ENCODE results near the gene NETO2.
"Not testable (repeated sequence)": the region's sequence is repeated elsewhere in the genome, so short reads cannot be mapped to it uniquely, and the experiment has no call there.

The NETO2 gene

DNA sequence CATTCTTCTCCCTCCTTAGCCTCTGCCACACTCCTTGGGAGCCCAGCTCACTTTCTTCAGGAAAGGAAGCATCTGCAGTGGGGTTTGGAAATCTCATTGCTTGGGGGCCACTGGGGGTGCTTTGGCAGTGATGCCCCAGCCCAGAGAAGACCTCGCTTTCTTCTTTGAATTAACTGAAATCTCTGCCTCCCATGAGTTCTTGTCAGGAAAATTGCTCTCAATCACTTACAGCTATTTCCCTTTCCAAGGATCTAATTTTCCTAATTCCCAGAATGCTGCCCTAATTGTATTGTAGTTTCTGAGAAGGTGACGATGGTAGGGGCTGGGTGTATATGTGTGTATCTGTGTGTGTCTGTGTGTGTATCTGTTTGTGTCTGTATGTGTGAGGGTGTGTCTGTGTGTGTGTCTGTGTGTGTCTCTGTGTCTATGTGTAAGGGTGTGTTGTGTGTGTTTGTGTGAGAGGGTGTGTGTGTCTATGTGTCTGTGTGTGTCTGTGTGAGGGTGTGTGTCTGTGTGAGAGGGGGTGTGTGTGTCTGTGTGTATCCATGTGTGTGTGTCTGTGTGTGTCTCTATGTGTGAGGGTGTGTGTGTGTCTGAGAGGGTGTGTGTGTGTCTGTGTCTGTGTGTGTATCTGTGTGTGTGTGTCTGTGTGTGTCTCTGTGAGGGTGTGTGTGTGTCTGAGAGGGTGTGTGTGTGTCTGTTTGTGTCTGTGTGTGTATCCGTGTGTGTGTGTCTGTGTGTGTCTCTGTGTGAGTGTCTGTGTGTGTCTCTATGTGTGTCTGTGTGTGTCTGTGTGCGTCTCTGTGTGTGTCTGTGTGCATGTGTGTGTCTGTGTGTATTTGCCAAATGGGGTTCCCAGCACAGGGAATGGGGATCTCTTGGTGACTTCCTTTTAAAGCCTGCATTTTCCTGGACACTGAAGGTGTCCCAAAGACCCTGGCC, 86.8 kb downstream of the NETO2 start:
- no peak for DNase-seq (ENCODE audit: extremely low read depth, low read depth)
- no peak overlapping the region for H3K4me3 ChIP-seq (replicated peaks; ENCODE audit: low read depth, low read length)
- TF ChIP-seq, protein P1, sequence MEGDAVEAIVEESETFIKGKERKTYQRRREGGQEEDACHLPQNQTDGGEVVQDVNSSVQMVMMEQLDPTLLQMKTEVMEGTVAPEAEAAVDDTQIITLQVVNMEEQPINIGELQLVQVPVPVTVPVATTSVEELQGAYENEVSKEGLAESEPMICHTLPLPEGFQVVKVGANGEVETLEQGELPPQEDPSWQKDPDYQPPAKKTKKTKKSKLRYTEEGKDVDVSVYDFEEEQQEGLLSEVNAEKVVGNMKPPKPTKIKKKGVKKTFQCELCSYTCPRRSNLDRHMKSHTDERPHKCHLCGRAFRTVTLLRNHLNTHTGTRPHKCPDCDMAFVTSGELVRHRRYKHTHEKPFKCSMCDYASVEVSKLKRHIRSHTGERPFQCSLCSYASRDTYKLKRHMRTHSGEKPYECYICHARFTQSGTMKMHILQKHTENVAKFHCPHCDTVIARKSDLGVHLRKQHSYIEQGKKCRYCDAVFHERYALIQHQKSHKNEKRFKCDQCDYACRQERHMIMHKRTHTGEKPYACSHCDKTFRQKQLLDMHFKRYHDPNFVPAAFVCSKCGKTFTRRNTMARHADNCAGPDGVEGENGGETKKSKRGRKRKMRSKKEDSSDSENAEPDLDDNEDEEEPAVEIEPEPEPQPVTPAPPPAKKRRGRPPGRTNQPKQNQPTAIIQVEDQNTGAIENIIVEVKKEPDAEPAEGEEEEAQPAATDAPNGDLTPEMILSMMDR (IDR thresholded peaks at IDR 0.05; ENCODE audit: low read depth, low read length, missing control alignments), result no peak

DNA sequence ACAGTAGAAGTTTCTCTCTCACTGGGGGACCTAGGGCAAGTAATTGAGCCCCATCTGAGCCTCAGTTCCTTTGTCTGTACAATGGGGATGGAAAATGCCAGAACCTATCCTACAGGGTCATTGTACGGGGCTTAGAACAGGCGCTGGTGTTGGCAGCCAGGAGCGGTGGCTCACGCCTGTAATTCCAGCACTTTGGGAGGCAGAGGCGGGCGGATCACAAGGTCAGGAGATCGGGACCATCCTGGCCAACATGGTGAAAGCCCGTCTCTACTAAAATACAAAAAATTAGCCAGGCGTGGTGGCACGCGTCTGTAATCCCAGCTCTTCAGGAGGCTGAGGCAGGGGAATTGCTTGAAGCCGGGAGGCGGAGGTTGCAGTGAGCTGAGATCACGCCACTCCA, 87.7 kb downstream of the NETO2 start:
- H3K4me3 ChIP-seq (replicated peaks; ENCODE audit: low read depth, low read length); DNase-seq (ENCODE audit: extremely low read depth, low read depth): not testable (repeated sequence)

DNA sequence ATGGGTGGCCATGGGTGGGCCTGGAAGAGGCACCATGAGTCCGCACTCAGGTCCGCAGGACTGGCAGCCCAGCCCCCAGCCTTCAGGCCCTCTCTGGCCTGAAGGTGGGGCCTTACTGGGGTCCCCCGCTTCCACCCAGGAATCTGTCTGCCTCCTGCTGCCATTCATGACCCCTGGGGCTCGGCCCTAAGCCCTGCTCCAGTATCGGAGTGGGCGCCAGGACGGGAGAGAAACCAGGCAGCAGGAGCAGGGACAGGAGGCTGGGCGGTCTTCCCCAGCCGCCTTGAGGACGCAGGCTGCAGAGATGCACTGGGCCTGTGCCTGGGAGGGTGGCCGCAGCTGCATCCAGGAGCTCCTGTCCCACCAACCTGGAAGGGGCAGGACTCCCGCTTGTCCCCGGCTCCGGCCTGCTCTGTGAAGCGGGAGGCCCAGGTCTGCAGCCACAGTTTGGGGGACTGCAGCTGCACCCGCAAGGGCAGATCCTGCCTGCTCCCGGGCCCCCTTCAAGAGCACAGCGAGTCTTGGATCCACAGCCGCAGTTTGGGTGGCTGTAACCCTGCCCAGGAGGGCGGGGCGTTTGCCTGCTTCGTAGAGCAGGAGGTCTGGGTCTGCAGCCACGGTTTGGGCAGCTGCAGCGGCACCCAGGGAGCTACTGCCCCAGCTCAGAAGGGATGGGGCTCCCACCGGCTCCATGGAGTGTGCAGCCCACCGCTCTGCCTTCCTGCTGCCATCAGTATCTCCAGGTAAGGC, 88.4 kb downstream of the NETO2 start:
- H3K4me3 ChIP-seq (replicated peaks; ENCODE audit: low read depth, low read length), result no peak overlapping the region
- DNase-seq (ENCODE audit: extremely low read depth, low read depth), result no peak
- TF ChIP-seq, protein P1 (IDR thresholded peaks at IDR 0.05; ENCODE audit: low read depth, low read length, missing control alignments), result no peak

DNA sequence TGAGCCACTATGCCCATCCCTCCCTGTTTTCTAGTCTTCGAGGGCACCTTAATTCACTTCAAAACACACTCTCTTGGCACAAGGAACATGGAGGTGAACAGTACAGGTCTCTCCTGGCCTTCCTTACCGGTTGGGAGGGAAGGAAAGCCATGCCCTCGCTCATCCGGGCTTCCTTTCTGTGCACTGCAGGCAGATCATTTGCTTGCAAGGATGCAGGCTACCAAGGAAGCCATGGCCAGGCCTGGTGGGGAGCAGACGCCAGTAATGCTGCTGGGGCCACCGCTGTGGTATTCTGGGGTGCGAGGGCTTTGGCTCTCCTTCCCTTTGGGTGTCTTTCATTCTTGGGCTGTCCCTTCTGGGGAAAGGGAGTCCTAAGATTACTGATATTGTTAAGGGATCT, 89.4 kb downstream of the NETO2 start:
- no peak for DNase-seq (ENCODE audit: extremely low read depth, low read depth)
- TF ChIP-seq, protein P1 (IDR thresholded peaks at IDR 0.05; ENCODE audit: low read depth, low read length, missing control alignments), result no peak
- H3K4me3 ChIP-seq (replicated peaks; ENCODE audit: low read depth, low read length), result no peak overlapping the region

DNA sequence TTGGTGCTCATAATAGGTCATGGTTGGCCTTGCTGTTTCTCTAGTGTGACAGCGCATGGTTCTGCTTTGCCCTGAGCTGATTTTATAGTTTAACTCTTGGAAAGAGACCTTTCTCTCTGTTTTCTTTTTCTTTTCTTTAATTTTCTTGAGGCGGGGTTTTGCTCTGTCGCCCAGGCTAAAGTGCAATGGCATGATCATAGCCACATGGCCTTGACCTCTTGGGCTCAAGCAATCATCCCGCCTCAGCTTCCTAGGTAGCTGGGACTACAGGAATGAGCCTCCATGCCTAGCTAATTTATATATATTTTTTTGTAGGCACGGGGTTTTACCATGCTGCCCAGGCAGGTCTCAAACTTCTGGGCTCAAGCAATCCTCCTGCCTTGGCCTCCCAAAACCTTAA, 89.8 kb downstream of the NETO2 start:
- TF ChIP-seq, protein P1 (IDR thresholded peaks at IDR 0.05; ENCODE audit: low read depth, low read length, missing control alignments), result no peak
- no peak for DNase-seq (ENCODE audit: extremely low read depth, low read depth)
- H3K4me3 ChIP-seq (replicated peaks; ENCODE audit: low read depth, low read length), result no peak overlapping the region

DNA sequence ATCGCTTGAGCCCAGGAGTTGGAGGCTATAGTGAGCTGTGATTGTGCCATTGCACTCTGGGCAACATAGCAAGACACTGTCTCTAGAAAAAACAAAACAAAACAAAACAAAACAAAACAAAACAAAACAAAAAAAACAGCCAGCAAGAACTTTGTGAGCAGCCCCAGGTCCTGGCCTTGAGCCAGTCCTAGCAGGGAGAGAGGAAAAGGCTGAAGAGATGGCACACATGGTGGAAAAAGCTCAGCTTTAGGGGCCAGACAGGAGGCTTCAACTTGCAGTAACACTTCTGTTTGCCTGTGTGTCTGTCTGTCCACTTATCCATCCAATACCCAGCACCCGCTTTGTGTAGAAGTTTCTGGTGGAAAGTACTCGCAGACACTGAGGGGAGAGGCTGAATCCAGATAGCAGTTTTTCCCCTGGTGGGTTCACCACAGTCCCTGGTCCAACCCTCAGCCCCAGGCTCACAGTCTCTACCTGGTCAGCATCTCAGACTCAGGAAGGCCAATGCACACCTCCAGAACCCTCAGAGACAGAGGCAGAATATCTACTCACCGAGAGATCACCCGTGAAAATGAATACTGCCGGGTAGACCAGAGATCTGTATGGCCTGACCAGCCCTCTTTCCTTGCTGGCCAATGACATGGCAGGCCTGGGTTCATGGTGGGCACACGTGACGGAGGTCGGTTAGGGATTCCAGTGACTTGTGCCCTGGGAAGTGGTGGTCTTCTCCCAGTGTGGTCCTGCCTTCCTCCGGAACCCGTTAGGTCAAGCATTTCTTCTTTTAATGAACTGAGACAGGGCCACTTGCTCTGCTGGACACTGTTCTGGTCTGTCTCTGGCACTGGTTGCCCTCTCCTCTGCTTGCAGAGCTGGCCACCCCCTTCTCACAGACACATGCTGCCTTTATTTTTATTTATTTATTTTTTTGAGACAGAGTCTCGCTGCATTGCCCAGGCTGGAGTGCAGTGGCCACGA, 90.8 kb downstream of the NETO2 start:
- H3K4me3 ChIP-seq (replicated peaks; ENCODE audit: low read depth, low read length), result no peak overlapping the region
- no peak for DNase-seq (ENCODE audit: extremely low read depth, low read depth)
- TF ChIP-seq, protein P1 (IDR thresholded peaks at IDR 0.05; ENCODE audit: low read depth, low read length, missing control alignments), result no peak

All from HFF-Myc (cell line).